H9 (cell line): ENCODE results near the gene PDE1A. TPM values are rescaled to one million over a fixed set of nuclear protein-coding genes. Genes with fewer than 3 reads are reported as not detected.

Experiments used
- DNase-seq: peaks from one replicate; pipeline ENCODE4 v3.0.0-alpha.2; 2017
- H2AFZ ChIP-seq: one replicate; pipeline ENCODE4 v1.6.1; 2013; ENCODE audit warnings: mild to moderate bottlenecking, low read length, control low read depth, moderate library complexity
- H2AK5ac ChIP-seq: 2 replicates; pipeline ENCODE4 v1.6.1; 2013; ENCODE audit warnings: low read length, control low read depth, mixed read lengths; ENCODE audit not compliant: insufficient read length
- H2BK120ac ChIP-seq: one replicate; pipeline ENCODE4 v1.6.1; 2013; ENCODE audit warnings: low read depth, mild to moderate bottlenecking, low read length, control low read depth, inconsistent platforms; ENCODE audit not compliant: poor library complexity, severe bottlenecking
- H2BK12ac ChIP-seq: 2 replicates; pipeline ENCODE4 v1.6.1; 2013; ENCODE audit warnings: low read length, control low read depth, mixed read lengths, low read depth; ENCODE audit not compliant: insufficient read length
- H2BK15ac ChIP-seq: 2 replicates; pipeline ENCODE4 v1.6.1; 2013; ENCODE audit warnings: low read depth, low read length, control low read depth
- H2BK20ac ChIP-seq: one replicate; pipeline ENCODE4 v1.6.1; 2013; ENCODE audit warnings: low read depth, mild to moderate bottlenecking, low read length, control low read depth, inconsistent platforms; ENCODE audit not compliant: poor library complexity, severe bottlenecking
- H2BK5ac ChIP-seq: 2 replicates; pipeline ENCODE4 v1.6.1; 2013; ENCODE audit warnings: low read length, control low read depth, mixed read lengths; ENCODE audit not compliant: insufficient read length
- H3K14ac ChIP-seq: 2 replicates; pipeline ENCODE4 v1.6.1; 2013; ENCODE audit warnings: low read length, control low read depth; ENCODE audit not compliant: insufficient read depth
- H3K18ac ChIP-seq: 2 replicates; pipeline ENCODE4 v1.6.1; 2013; ENCODE audit warnings: low read depth, mild to moderate bottlenecking, mixed read lengths, low read length, control low read depth; ENCODE audit not compliant: insufficient read length
- H3K23ac ChIP-seq: 2 replicates; pipeline ENCODE4 v1.6.1; 2013; ENCODE audit warnings: low read length, control low read depth, mixed read lengths, low read depth; ENCODE audit not compliant: insufficient read length
- H3K23me2 ChIP-seq: 2 replicates; pipeline ENCODE4 v1.6.1; 2013; ENCODE audit warnings: low read depth, mild to moderate bottlenecking, mixed read lengths, low read length, control low read depth; ENCODE audit not compliant: insufficient read length, poor library complexity, severe bottlenecking
- H3K27ac ChIP-seq: 2 replicates; pipeline ENCODE4 v1.5.1; 2013; ENCODE audit warnings: low read length, control low read depth, mixed read lengths, low read depth; ENCODE audit not compliant: insufficient read length
- H3K27me3 ChIP-seq: 2 replicates; pipeline ENCODE4 v1.6.1; 2013; ENCODE audit warnings: low read length, control low read depth, inconsistent platforms; ENCODE audit not compliant: insufficient read depth
- H3K4ac ChIP-seq: 2 replicates; pipeline ENCODE4 v1.6.1; 2013; ENCODE audit warnings: low read depth, mild to moderate bottlenecking, control low read depth, inconsistent platforms, low read length, moderate library complexity
- H3K4me1 ChIP-seq: 2 replicates; pipeline ENCODE4 v1.6.1; 2013; ENCODE audit warnings: low read length, control low read depth, inconsistent platforms; ENCODE audit not compliant: insufficient read depth
- H3K4me2 ChIP-seq: 2 replicates; pipeline ENCODE4 v1.6.1; 2013; ENCODE audit warnings: low read length, control low read depth, mixed read lengths; ENCODE audit not compliant: insufficient read length, insufficient read depth
- H3K56ac ChIP-seq: 2 replicates; pipeline ENCODE4 v1.6.1; 2013; ENCODE audit warnings: low read depth, mild to moderate bottlenecking, mixed read lengths, low read length, control low read depth; ENCODE audit not compliant: insufficient read length
- H3K79me1 ChIP-seq: 2 replicates; pipeline ENCODE4 v1.6.1; 2013; ENCODE audit warnings: low read depth, mild to moderate bottlenecking, moderate library complexity, low read length, control low read depth, inconsistent platforms; ENCODE audit not compliant: insufficient read depth, poor library complexity, severe bottlenecking
- H3K79me2 ChIP-seq: 2 replicates; pipeline ENCODE4 v1.6.1; 2013; ENCODE audit warnings: low read length, control low read depth, inconsistent platforms; ENCODE audit not compliant: insufficient read depth
- H3K9ac ChIP-seq: 2 replicates; pipeline ENCODE4 v1.6.1; 2013; ENCODE audit warnings: low read length, control low read depth, mixed read lengths; ENCODE audit not compliant: insufficient read length; ENCODE audit errors: extremely low read depth
- H3K9me3 ChIP-seq: one replicate; pipeline ENCODE4 v1.6.1; 2013; ENCODE audit warnings: low read depth, low read length, inconsistent platforms; ENCODE audit not compliant: control insufficient read depth
- H3T11ph ChIP-seq: one replicate; pipeline ENCODE4 v1.6.1; 2013; ENCODE audit warnings: mild to moderate bottlenecking, low read length, control low read depth, inconsistent platforms
- H4K20me1 ChIP-seq: one replicate; pipeline ENCODE4 v1.6.1; 2013; ENCODE audit not compliant: control insufficient read depth, insufficient read length, insufficient read depth
- H4K5ac ChIP-seq: 2 replicates; pipeline ENCODE4 v1.6.1; 2013; ENCODE audit warnings: low read depth, mild to moderate bottlenecking, mixed read lengths, low read length, control low read depth; ENCODE audit not compliant: insufficient read length
- H4K8ac ChIP-seq: replicated peaks from 2 replicates; pipeline ENCODE4 v1.6.1; 2013; ENCODE audit warnings: low read length, control low read depth, mixed read lengths, low read depth; ENCODE audit not compliant: insufficient read length
- H4K91ac ChIP-seq: 2 replicates; pipeline ENCODE4 v1.6.1; 2013; ENCODE audit warnings: low read depth, mild to moderate bottlenecking, moderate library complexity, mixed read lengths, low read length, control low read depth; ENCODE audit not compliant: insufficient read length
- H3K27ac Mint-ChIP-seq, 3 experiments: 2 replicates in 2 of 3; 3 replicates in 1 of 3; pipeline ENCODE4 v1.8.0; 2020 to 2021; ENCODE audit warnings: mixed read lengths in 3 of 3, mild to moderate bottlenecking in 1 of 3, moderate library complexity in 1 of 3
- H3K27me3 Mint-ChIP-seq: 2 replicates; pipeline ENCODE4 v1.8.0; 2021; ENCODE audit warnings: low read depth, mild to moderate bottlenecking, moderate library complexity, mixed read lengths
- H3K36me3 Mint-ChIP-seq, 3 experiments: 2 replicates in 2 of 3; 3 replicates in 1 of 3; pipeline ENCODE4 v1.8.0; 2020 to 2021; ENCODE audit warnings: low read depth in 3 of 3, mixed read lengths in 3 of 3; ENCODE audit not compliant: insufficient read depth in 1 of 3
- H3K4me1 Mint-ChIP-seq, 2 experiments: 2 replicates each; pipeline ENCODE4 v1.8.0; 2020; ENCODE audit warnings: mixed read lengths in 2 of 2
- H3K4me3 Mint-ChIP-seq, 2 experiments: 2 replicates in 1 of 2; 3 replicates in 1 of 2; pipeline ENCODE4 v1.8.0; 2020 to 2021; ENCODE audit warnings: mild to moderate bottlenecking in 2 of 2, mixed read lengths in 2 of 2, moderate library complexity in 1 of 2
- H3K9me3 Mint-ChIP-seq, 2 experiments: 2 replicates in 1 of 2; 3 replicates in 1 of 2; pipeline ENCODE4 v1.8.0; 2020; ENCODE audit warnings: mild to moderate bottlenecking in 2 of 2, mixed read lengths in 2 of 2, moderate library complexity in 1 of 2
- WGBS: extraction: QIAGEN DNeasy Blood & Tissue Kit; methylation state at CpG from one replicate; pipeline ENCODE4 v1.1.7; 2013; ENCODE audit warnings: missing lambda C conversion rate, low lambda C conversion rate, mixed read lengths; ENCODE audit not compliant: insufficient read length; ENCODE audit errors: extremely low coverage; 5-methylcytosine and 5-hydroxymethylcytosine counted together
- total RNA-seq: library from RNA; stranded (reverse); gene quantifications from 2 replicates; pipeline ENCODE4 v1.2.1, GENCODE V29; 2021
- TF ChIP-seq, protein P1 (sequence below): fragments of 200-600 bp; sonication (generic); conservative IDR thresholded peaks from 3 replicates; pipeline ENCODE4 v1.8.0; 2021; ENCODE audit warnings: antibody characterized with exemption, mild to moderate bottlenecking

The PDE1A gene
- total RNA-seq, 1 experiment from 2014 or later = 0.11 TPM

DNA sequence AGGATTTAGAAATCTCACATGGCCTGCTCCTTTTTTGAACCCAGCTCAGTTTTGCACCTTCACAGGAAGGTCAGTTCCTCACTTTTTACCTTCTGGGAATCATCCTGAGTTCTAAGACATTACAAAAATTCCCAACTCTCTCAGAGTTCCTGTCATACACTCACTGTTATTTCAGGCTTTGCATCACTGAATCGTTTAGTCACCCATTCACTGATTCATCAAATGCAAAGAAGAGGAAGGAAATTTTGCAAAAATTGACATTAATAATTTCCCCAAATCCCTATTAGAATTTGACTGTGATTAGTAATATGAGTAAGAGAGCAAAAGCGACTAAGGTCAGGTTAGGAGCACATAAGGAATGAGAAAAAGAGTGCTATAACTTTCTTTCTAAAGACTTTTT is 197.5 kb downstream of the PDE1A start:
- Histone ChIP-seq H3K27me3 (no peaks in the 10 kb centered on the region), H3K14ac (no peak overlapping the region), H3K23me2 (no peaks in the 10 kb centered on the region), H3K56ac (no peak overlapping the region), H3K79me1 (no peaks in the 10 kb centered on the region), H3K4me2 (no peak overlapping the region), H2BK5ac (no peak overlapping the region), H4K91ac (no peak overlapping the region), H4K8ac (no peak overlapping the region), H3K9me3 (no peaks in the 10 kb centered on the region), H3K23ac (no peak overlapping the region), H2BK12ac (no peak overlapping the region), H3K18ac (no peak overlapping the region), H4K20me1 (no peaks in the 10 kb centered on the region), H3K4me1 (no peaks in the 10 kb centered on the region), H2AK5ac (no peak overlapping the region), H3K9ac (no peak overlapping the region), H2BK120ac (no peak overlapping the region), H2BK20ac (no peak overlapping the region), H3K4ac (no peak overlapping the region), H3K27ac (no peak overlapping the region), H2AFZ (no peak overlapping the region), H2BK15ac (no peak overlapping the region), H4K5ac (no peak overlapping the region), H3T11ph (no peak overlapping the region), H3K79me2 (no peaks in the 10 kb centered on the region)
- H3K27ac Mint-ChIP-seq = no peak overlapping the region
- H3K9me3 Mint-ChIP-seq = no peaks in the 10 kb centered on the region
- no peaks in the 10 kb centered on the region for H3K36me3 Mint-ChIP-seq
- H3K4me3 Mint-ChIP-seq = no peak overlapping the region
- no peaks in the 10 kb centered on the region for H3K27me3 Mint-ChIP-seq
- WGBS = no CpG with 5 or more reads among the region's 2 CpGs
- TF ChIP-seq, protein P1, sequence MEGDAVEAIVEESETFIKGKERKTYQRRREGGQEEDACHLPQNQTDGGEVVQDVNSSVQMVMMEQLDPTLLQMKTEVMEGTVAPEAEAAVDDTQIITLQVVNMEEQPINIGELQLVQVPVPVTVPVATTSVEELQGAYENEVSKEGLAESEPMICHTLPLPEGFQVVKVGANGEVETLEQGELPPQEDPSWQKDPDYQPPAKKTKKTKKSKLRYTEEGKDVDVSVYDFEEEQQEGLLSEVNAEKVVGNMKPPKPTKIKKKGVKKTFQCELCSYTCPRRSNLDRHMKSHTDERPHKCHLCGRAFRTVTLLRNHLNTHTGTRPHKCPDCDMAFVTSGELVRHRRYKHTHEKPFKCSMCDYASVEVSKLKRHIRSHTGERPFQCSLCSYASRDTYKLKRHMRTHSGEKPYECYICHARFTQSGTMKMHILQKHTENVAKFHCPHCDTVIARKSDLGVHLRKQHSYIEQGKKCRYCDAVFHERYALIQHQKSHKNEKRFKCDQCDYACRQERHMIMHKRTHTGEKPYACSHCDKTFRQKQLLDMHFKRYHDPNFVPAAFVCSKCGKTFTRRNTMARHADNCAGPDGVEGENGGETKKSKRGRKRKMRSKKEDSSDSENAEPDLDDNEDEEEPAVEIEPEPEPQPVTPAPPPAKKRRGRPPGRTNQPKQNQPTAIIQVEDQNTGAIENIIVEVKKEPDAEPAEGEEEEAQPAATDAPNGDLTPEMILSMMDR = no peak
- DNase-seq = no peak
- no peaks in the 10 kb centered on the region for H3K4me1 Mint-ChIP-seq
